Measurements from ENCODE around the gene PKHD1.

GRCh38 chr6:51866867-51867266, 220.5 kb downstream of the PKHD1 start:
- TF ChIP-seq POLR2AphosphoS5 (IDR thresholded peaks at IDR 0.05; ENCODE audit: low read depth, low read length) (no peak), SIN3A (IDR thresholded peaks at IDR 0.05; ENCODE audit: borderline replicate concordance, insufficient read depth, low read depth, low read length) (no peak), CTCF (IDR thresholded peaks at IDR 0.05) (no peak), TCF7L2 (IDR thresholded peaks at IDR 0.05; ENCODE audit: low read depth, low read length) (no peak)
